Sigmoid colon (tissue), 7 donors: Measurements from ENCODE around the gene GABBR2. TPM values are rescaled to one million over a fixed set of nuclear protein-coding genes. Genes with fewer than 3 reads are reported as not detected.

Experiments
- DNase-seq: peaks from one replicate; pipeline ENCODE4 v3.0.0-alpha.2; 2019
- H3K27ac ChIP-seq, 4 donors: fragments of 200-600 bp; sonication (generic); one replicate each; pipeline ENCODE4 v1.5.1; 2016 to 2019; ENCODE audit warnings: mild to moderate bottlenecking in 1 of 4
- H3K27me3 ChIP-seq, 3 donors: fragments of 200-600 bp; sonication (generic); one replicate each; pipeline ENCODE4 v1.5.1; 2019; ENCODE audit warnings: mild to moderate bottlenecking in 1 of 3
- H3K36me3 ChIP-seq, 4 donors: fragments of 200-600 bp; sonication (generic); one replicate each; pipeline ENCODE4 v1.5.1; 2016 to 2019
- H3K4me1 ChIP-seq, 4 donors: fragments of 200-600 bp; sonication (generic); one replicate each; pipeline ENCODE4 v1.5.1; 2017 to 2019
- H3K4me3 ChIP-seq, 4 donors: fragments of 200-600 bp; sonication (generic); one replicate each; pipeline ENCODE4 v1.5.1; 2017 to 2019; ENCODE audit warnings: mild to moderate bottlenecking in 2 of 4, moderate library complexity in 1 of 4
- H3K9me3 ChIP-seq, 4 donors: fragments of 200-600 bp in 3 of 4; sonication (generic) in 3 of 4; one replicate each; pipeline versions ENCODE4 v1.5.1 to v1.6.1; 2013 to 2019
- CTCF ChIP-seq, 4 experiments: fragments of 450-650 bp in 3 of 4; fragments of 200-600 bp in 1 of 4; IDR thresholded peaks; one replicate each; pipeline ENCODE4 v1.5.1; 2016 to 2019; ENCODE audit warnings: antibody characterized with exemption in 4 of 4, mild to moderate bottlenecking in 3 of 4, moderate library complexity in 2 of 4
- EP300 ChIP-seq, 4 donors: sonication (generic); formaldehyde crosslinking; IDR thresholded peaks; one replicate each; pipeline ENCODE4 v1.6.1; 2017; ENCODE audit warnings: antibody characterized with exemption in 4 of 4
- POLR2A ChIP-seq, 2 donors: fragments of 450-650 bp; IDR thresholded peaks; one replicate each; pipeline ENCODE4 v1.6.1; 2016; ENCODE audit warnings: antibody characterized with exemption in 2 of 2, mild to moderate bottlenecking in 2 of 2, moderate library complexity in 2 of 2
- POLR2AphosphoS5 ChIP-seq, 4 donors: sonication (generic); formaldehyde crosslinking; IDR thresholded peaks; one replicate each; pipeline ENCODE4 v1.6.1; 2017; ENCODE audit warnings: antibody characterized with exemption in 4 of 4
- WGBS, 2 donors: extraction: QIAGEN DNeasy Blood & Tissue Kit; methylation state at CpG; one replicate each; pipeline ENCODE4 v1.1.7; 2013; 5-methylcytosine and 5-hydroxymethylcytosine counted together
- intact Hi-C: fragments of 100-400 bp; cut with DNase I; formaldehyde crosslinking; loops from one replicate; pipeline ENCODE4 v1.15.1; 2023
- polyA plus RNA-seq, 3 donors: library from polyadenylated mRNA; stranded (reverse); fragments of 200-250 nt; gene quantifications; one replicate each; pipeline ENCODE4 v1.2.3, GENCODE V29; 2013
- total RNA-seq, 4 donors: library from RNA; depleted of rRNA; stranded (reverse); fragments of >200 nt; gene quantifications; one replicate each; pipeline ENCODE4 v1.1.0, GENCODE V29; 2016
- donor health status: healthy with polysubstance abuse.
- donor health status: Bipolar disorder and iron deficiency.
- donor health status: healthy.

GABBR2 gene
- total and polyA plus RNA-seq, 7 donors = under 0.01 to 0.04 (median under 0.01) TPM; not detected in 4

- no peak for DNase-seq
- TF ChIP-seq EP300 (IDR thresholded peaks at IDR 0.05) (no peak), POLR2A (IDR thresholded peaks at IDR 0.05) (no peak), CTCF (IDR thresholded peaks at IDR 0.05) (no peak), POLR2AphosphoS5 (IDR thresholded peaks at IDR 0.05) (no peak)
- 0% methylated on average over 1 of the region's 1 CpG for WGBS, 2 donors
- intact Hi-C loops = no loop called here
- H3K4me3 ChIP-seq = no peak overlapping the region
- H3K9me3 ChIP-seq = peaks cover 0 to 6% (median 3%) of the 10 kb centered on the region in 4 donors
- H3K36me3 ChIP-seq = no peaks in the 10 kb centered on the region
- peaks cover 0 to 6% (median 0%) of the 10 kb centered on the region in 3 donors for H3K27me3 ChIP-seq
- H3K4me1 ChIP-seq = no peaks in the 10 kb centered on the region
- H3K27ac ChIP-seq = no peak overlapping the region
Measured at GRCh38 chr9:98351370-98351769, 357.4 kb downstream of the GABBR2 start.

GRCh38 chr9:98347642-98348041 lies 361.1 kb downstream of the GABBR2 start:
- peaks cover 0 to 6% (median 3%) of the 10 kb centered on the region in 4 donors for H3K9me3 ChIP-seq
- DNase-seq = no peak
- TF ChIP-seq EP300 (IDR thresholded peaks at IDR 0.05) = no peak
- no peak for TF ChIP-seq POLR2AphosphoS5 (IDR thresholded peaks at IDR 0.05)
- no peak for TF ChIP-seq CTCF (IDR thresholded peaks at IDR 0.05)
- TF ChIP-seq POLR2A (IDR thresholded peaks at IDR 0.05) = no peak
- no peak overlapping the region for H3K27ac ChIP-seq
- H3K4me3 ChIP-seq = no peak overlapping the region
- H3K4me1 ChIP-seq = no peaks in the 10 kb centered on the region
- 83 to 90% methylated on average over 3 of the region's 3 CpGs for WGBS, 2 donors
- no peaks in the 10 kb centered on the region for H3K36me3 ChIP-seq
- peaks cover 0 to 6% (median 0%) of the 10 kb centered on the region in 3 donors for H3K27me3 ChIP-seq
- intact Hi-C loops = no loop called here

- H3K4me3 ChIP-seq = no peak overlapping the region
- no peak for TF ChIP-seq POLR2A (IDR thresholded peaks at IDR 0.05)
- no peak for TF ChIP-seq EP300 (IDR thresholded peaks at IDR 0.05)
- TF ChIP-seq POLR2AphosphoS5 (IDR thresholded peaks at IDR 0.05) = no peak
- no peak for TF ChIP-seq CTCF (IDR thresholded peaks at IDR 0.05)
- H3K36me3 ChIP-seq = no peaks in the 10 kb centered on the region
- intact Hi-C loops = no loop called here
- no peak overlapping the region for H3K27ac ChIP-seq
- DNase-seq = no peak
- WGBS, 2 donors = 47 to 67% methylated on average over 6 of the region's 6 CpGs
- no peaks in the 10 kb centered on the region for H3K27me3 ChIP-seq
- no peaks in the 10 kb centered on the region for H3K4me1 ChIP-seq
- no peaks in the 10 kb centered on the region for H3K9me3 ChIP-seq
Measured at GRCh38 chr9:98345011-98345410, 363.7 kb downstream of the GABBR2 start.

DNA sequence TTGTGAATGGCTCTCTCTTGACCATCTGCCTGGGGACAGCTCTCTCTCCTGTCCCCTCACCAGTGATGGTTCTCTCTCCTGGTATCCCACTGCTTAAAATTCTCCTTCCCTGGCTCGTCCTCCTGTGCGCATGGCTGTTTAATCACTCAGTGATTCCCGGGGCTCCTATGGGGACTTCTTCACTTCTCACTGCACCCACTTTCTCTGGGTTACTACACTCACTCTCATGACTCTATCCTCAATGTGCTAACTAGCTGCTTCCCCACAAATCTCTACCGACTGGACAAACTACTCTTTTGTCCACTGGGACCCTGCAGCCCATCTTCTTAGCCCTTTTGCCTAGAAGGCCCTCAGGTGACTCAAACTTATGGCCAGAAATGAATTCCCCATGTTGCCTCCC lies 364.2 kb downstream of the GABBR2 start:
- Histone ChIP-seq H3K36me3 (no peaks in the 10 kb centered on the region), H3K4me3 (no peak overlapping the region), H3K27me3 (no peaks in the 10 kb centered on the region), H3K4me1 (no peaks in the 10 kb centered on the region), H3K27ac (no peak overlapping the region), H3K9me3 (peaks cover 0 to 2% (median 0%) of the 10 kb centered on the region in 4 donors)
- whole genome bisulfite sequencing, 2 donors = 73 to 81% methylated on average over 4 of the region's 4 CpGs
- no peak for DNase-seq
- TF ChIP-seq EP300 (IDR thresholded peaks at IDR 0.05) (no peak), POLR2AphosphoS5 (IDR thresholded peaks at IDR 0.05) (no peak), POLR2A (IDR thresholded peaks at IDR 0.05) (no peak), CTCF (IDR thresholded peaks at IDR 0.05) (no peak)
- intact Hi-C loops = no loop called here

DNA sequence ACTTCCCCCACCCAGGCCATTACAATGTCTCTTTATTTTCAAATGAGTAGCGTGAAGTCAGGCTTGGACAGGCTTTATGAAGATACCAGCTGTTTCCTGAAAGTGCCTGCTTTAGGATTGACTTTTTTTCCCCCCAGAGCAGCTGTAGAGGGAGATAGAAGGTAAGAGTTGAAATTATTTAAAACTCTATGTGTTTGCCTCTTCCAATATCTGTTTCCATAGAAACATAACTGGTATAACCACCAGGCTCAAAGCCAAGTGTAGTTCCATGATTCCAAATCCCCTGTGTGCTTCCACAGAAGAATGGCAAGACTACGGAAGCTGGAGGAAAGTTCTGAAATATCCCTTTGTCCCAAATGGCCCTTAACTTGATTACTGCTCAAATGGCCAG lies 365.9 kb downstream of the GABBR2 start:
- TF ChIP-seq POLR2AphosphoS5 (IDR thresholded peaks at IDR 0.05) (no peak), POLR2A (IDR thresholded peaks at IDR 0.05) (no peak), EP300 (IDR thresholded peaks at IDR 0.05) (no peak), CTCF (IDR thresholded peaks at IDR 0.05) (no peak)

More for the DNA sequence above, 365.9 kb downstream of the GABBR2 start:
- Histone ChIP-seq H3K4me1 (no peaks in the 10 kb centered on the region), H3K27me3 (no peaks in the 10 kb centered on the region), H3K36me3 (no peaks in the 10 kb centered on the region), H3K27ac (no peak overlapping the region), H3K9me3 (peaks cover 0 to 5% (median 0%) of the 10 kb centered on the region in 4 donors), H3K4me3 (no peak overlapping the region)
- 73 to 76% methylated on average over 2 of the region's 2 CpGs for WGBS, 2 donors
- intact Hi-C loops = no loop called here
- no peak for DNase-seq
